Brain microvascular endothelial cell (primary cell): Measurements from ENCODE around the gene G2E3.
"Not testable (repeated sequence)": the region's sequence is repeated elsewhere in the genome, so short reads cannot be mapped to it uniquely, and the experiment has no call there.

Experiments
- DNase-seq: peaks from one replicate; pipeline ENCODE4 v3.0.0-alpha.2; 2020
- H3K27ac ChIP-seq: fragments of 250-450 bp; sonication (Bioruptor Pico); 2 replicates; pipeline ENCODE4 v1.5.1; 2020; ENCODE audit warnings: mild to moderate bottlenecking, moderate library complexity
- H3K27me3 ChIP-seq: fragments of 250-450 bp; sonication (Bioruptor Pico); replicated peaks from 2 replicates; pipeline ENCODE4 v1.5.1; 2020; ENCODE audit warnings: mild to moderate bottlenecking
- H3K36me3 ChIP-seq: fragments of 250-450 bp; sonication (Bioruptor Pico); replicated peaks from 2 replicates; pipeline ENCODE4 v1.5.1; 2020; ENCODE audit warnings: mild to moderate bottlenecking
- H3K4me3 ChIP-seq: 2 replicates; pipeline ENCODE4 v1.5.1; 2011; ENCODE audit warnings: low read depth, mild to moderate bottlenecking, control low read depth, low read length, moderate library complexity
- CTCF ChIP-seq: IDR thresholded peaks from 2 replicates; pipeline ENCODE4 v1.5.1; 2011; ENCODE audit warnings: low read depth, mild to moderate bottlenecking, moderate library complexity, low read length, control low read depth, inconsistent platforms; ENCODE audit errors: missing control alignments
- in situ Hi-C: cut with HindIII; loops from 2 replicates; pipeline ENCODE4 v1.10.0; 2017; ENCODE audit warnings: low sequenced_read_pairs, low pct_ligation_motif_present

The G2E3 gene

GRCh38 chr14:30641207-30641606 lies 82.2 kb downstream of the G2E3 start:
- H3K27ac ChIP-seq, result no peak overlapping the region
- H3K4me3 ChIP-seq, result no peak overlapping the region
- H3K27me3 ChIP-seq, result no peaks in the 10 kb centered on the region
- no peak for TF ChIP-seq CTCF
- no peak for DNase-seq
- in situ Hi-C loops, result no loop called here
- H3K36me3 ChIP-seq, result peaks cover 30% of the 10 kb centered on the region

GRCh38 chr14:30644462-30644861 lies 85.5 kb downstream of the G2E3 start:
- H3K27ac ChIP-seq, H3K27me3 ChIP-seq, in situ Hi-C loops, H3K4me3 ChIP-seq, DNase-seq: not testable (repeated sequence)
- H3K36me3 ChIP-seq, result peaks cover 21% of the 10 kb centered on the region

GRCh38 chr14:30645600-30645999 lies 86.6 kb downstream of the G2E3 start:
- TF ChIP-seq CTCF, result no peak
- in situ Hi-C loops, result no loop called here
- Histone ChIP-seq H3K36me3 (peaks cover 25% of the 10 kb centered on the region), H3K4me3 (no peak overlapping the region), H3K27ac (no peak overlapping the region), H3K27me3 (no peaks in the 10 kb centered on the region)
- DNase-seq, result no peak

- Histone ChIP-seq H3K27ac (no peak overlapping the region), H3K4me3 (no peak overlapping the region), H3K27me3 (no peaks in the 10 kb centered on the region), H3K36me3 (peaks cover 35% of the 10 kb centered on the region)
- DNase-seq, result no peak
- in situ Hi-C loops, result no loop called here
- no peak for TF ChIP-seq CTCF
These were observed 89.5 kb downstream of the G2E3 start for GRCh38 chr14:30648471-30648870.

GRCh38 chr14:30651937-30652336 lies 93.0 kb downstream of the G2E3 start:
- in situ Hi-C loops, result no loop called here
- no peak for DNase-seq
- no peak overlapping the region for H3K27ac ChIP-seq
- no peak overlapping the region for H3K4me3 ChIP-seq
- no peak for TF ChIP-seq CTCF
- H3K27me3 ChIP-seq, result no peaks in the 10 kb centered on the region
- H3K36me3 ChIP-seq, result peaks cover 42% of the 10 kb centered on the region

GRCh38 chr14:30655124-30655523 lies 96.2 kb downstream of the G2E3 start:
- in situ Hi-C loops, result no loop called here
- Histone ChIP-seq H3K27me3 (no peaks in the 10 kb centered on the region), H3K27ac (no peak overlapping the region), H3K4me3 (no peak overlapping the region), H3K36me3 (peaks cover 46% of the 10 kb centered on the region)
- DNase-seq, result peak; percentile 1
- no peak for TF ChIP-seq CTCF
